OCI-LY1 (cell line): ENCODE measurements around the gene CCR4.
"Not testable (repeated sequence)": the region's sequence is repeated elsewhere in the genome, so short reads cannot be mapped to it uniquely, and the experiment has no call there.

ENCODE experiments used
- H2AFZ ChIP-seq: fragments of 200-600 bp; sonication (generic), shearing (Covaris generic); 2 replicates; pipeline ENCODE4 v1.6.0; 2014; ENCODE audit warnings: antibody characterized with exemption, mild to moderate bottlenecking, low read length
- H3F3A ChIP-seq: fragments of 200-600 bp; sonication (generic), shearing (Covaris generic); 2 replicates; pipeline ENCODE4 v1.6.0; 2014; ENCODE audit warnings: mild to moderate bottlenecking, antibody characterized with exemption, low read length, moderate library complexity; ENCODE audit not compliant: insufficient read depth
- H3K27ac ChIP-seq: fragments of 200-600 bp; sonication (generic); 2 replicates; pipeline ENCODE4 v1.5.1; 2014; ENCODE audit warnings: low read length, mixed run types, mild to moderate bottlenecking, low read depth; ENCODE audit not compliant: poor library complexity, severe bottlenecking
- H3K27me3 ChIP-seq: fragments of 200-600 bp; sonication (generic); 2 replicates; pipeline ENCODE4 v1.6.0; 2014; ENCODE audit warnings: antibody characterized with exemption, mild to moderate bottlenecking, low read length, moderate library complexity; ENCODE audit not compliant: insufficient read depth
- H3K36me3 ChIP-seq: fragments of 200-600 bp; sonication (generic); 2 replicates; pipeline ENCODE4 v1.6.1; 2014; ENCODE audit warnings: mild to moderate bottlenecking, antibody characterized with exemption, low read length, moderate library complexity, mixed read lengths; ENCODE audit not compliant: insufficient read depth
- H3K4me1 ChIP-seq: fragments of 200-600 bp; sonication (generic); 2 replicates; pipeline ENCODE4 v1.5.1; 2014; ENCODE audit warnings: mild to moderate bottlenecking, low read length, moderate library complexity; ENCODE audit not compliant: insufficient read depth, severe bottlenecking
- H3K4me2 ChIP-seq: fragments of 200-600 bp; sonication (generic), shearing (Covaris generic); 2 replicates; pipeline ENCODE4 v1.6.1; 2014; ENCODE audit warnings: low read length
- H3K4me3 ChIP-seq: fragments of 200-600 bp; sonication (generic); 2 replicates; pipeline ENCODE4 v1.5.1; 2014; ENCODE audit warnings: low read length, low read depth, mild to moderate bottlenecking, mixed read lengths; ENCODE audit not compliant: poor library complexity, severe bottlenecking
- H3K79me2 ChIP-seq: fragments of 200-600 bp; shearing (Covaris generic); 2 replicates; pipeline ENCODE4 v1.6.1; 2016; ENCODE audit warnings: mixed run types, low read length, mixed read lengths; ENCODE audit not compliant: insufficient read depth
- H3K9ac ChIP-seq: fragments of 200-600 bp; sonication (generic), shearing (Covaris generic); 2 replicates; pipeline ENCODE4 v1.6.1; 2014; ENCODE audit warnings: mild to moderate bottlenecking, low read length, mixed read lengths
- H3K9me2 ChIP-seq: fragments of 200-600 bp; sonication (generic), shearing (Covaris generic); 2 replicates; pipeline ENCODE4 v1.6.1; 2014; ENCODE audit warnings: low read depth, mild to moderate bottlenecking, low read length, mixed read lengths
- H3K9me3 ChIP-seq: fragments of 200-600 bp; shearing (Covaris generic); 2 replicates; pipeline ENCODE4 v1.6.1; 2014; ENCODE audit warnings: low read length, mixed read lengths
- H4K20me1 ChIP-seq: fragments of 200-600 bp; sonication (generic), shearing (Covaris generic); 2 replicates; pipeline ENCODE4 v1.6.0; 2016; ENCODE audit warnings: mild to moderate bottlenecking, low read length; ENCODE audit not compliant: insufficient read depth
- CTCF ChIP-seq: fragments of 200-600 bp; sonication (generic), shearing (Covaris generic); IDR thresholded peaks from 2 replicates; pipeline ENCODE4 v1.5.1; 2017; ENCODE audit warnings: mild to moderate bottlenecking, antibody characterized with exemption, low read length, moderate library complexity, mixed read lengths
- EZH2 ChIP-seq: fragments of 200-600 bp; sonication (generic), shearing (Covaris generic); IDR thresholded peaks from 2 replicates; pipeline ENCODE4 v1.8.0; 2017; ENCODE audit warnings: borderline replicate concordance, mixed run types, mild to moderate bottlenecking, antibody characterized with exemption, low read length, moderate library complexity, mixed read lengths

Gene CCR4

DNA sequence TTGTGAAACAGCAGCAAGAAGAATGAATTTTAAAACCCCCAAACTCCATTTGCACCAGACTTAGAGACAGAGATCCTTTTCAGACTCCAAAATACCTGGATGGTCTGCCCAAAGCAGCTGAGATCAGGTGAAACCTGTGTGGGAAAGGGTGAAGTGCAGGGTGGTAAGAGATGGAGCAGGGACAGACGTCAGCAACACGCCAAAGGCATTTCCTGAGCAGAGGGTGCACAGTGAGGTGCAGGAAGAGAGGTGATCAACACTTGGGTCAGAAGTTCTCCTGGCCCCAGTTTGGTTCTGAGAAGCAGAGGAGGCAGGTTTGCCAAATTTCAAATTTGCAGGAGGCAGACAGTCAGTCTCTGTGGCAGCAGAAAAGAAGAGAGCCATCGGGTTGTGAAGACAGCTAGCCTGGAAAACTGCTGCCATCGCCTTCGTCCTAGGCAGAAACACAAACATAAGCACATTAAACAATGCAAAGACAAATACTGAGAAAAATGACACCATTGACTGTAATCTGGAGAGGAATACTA is 9.8 kb downstream of the CCR4 start:
- H3F3A ChIP-seq: no peaks in the 10 kb centered on the region
- no peak overlapping the region for H3K27ac ChIP-seq

GRCh38 chr3:32963871-32964270 is 12.4 kb downstream of the CCR4 start:
- Histone ChIP-seq H3K9me2 (no peaks in the 10 kb centered on the region), H3K9me3 (no peaks in the 10 kb centered on the region), H3K4me2 (no peak overlapping the region), H3K36me3 (no peaks in the 10 kb centered on the region), H4K20me1 (no peaks in the 10 kb centered on the region), H3K9ac (no peak overlapping the region), H3K27me3 (no peaks in the 10 kb centered on the region), H3K4me1 (no peaks in the 10 kb centered on the region), H3K27ac (no peak overlapping the region), H3K4me3 (no peak overlapping the region), H3K79me2 (no peaks in the 10 kb centered on the region), H3F3A (no peaks in the 10 kb centered on the region), H2AFZ (no peak overlapping the region)
- TF ChIP-seq EZH2: no peak
- no peak for TF ChIP-seq CTCF

More for the DNA sequence above, 9.8 kb downstream of the CCR4 start:
- Histone ChIP-seq H4K20me1 (no peaks in the 10 kb centered on the region), H3K4me3 (no peak overlapping the region), H3K4me2 (no peak overlapping the region), H3K4me1 (no peaks in the 10 kb centered on the region), H3K9me2 (no peaks in the 10 kb centered on the region), H2AFZ (no peak overlapping the region), H3K27me3 (no peaks in the 10 kb centered on the region), H3K9me3 (no peaks in the 10 kb centered on the region), H3K36me3 (no peaks in the 10 kb centered on the region), H3K9ac (no peak overlapping the region), H3K79me2 (no peaks in the 10 kb centered on the region)
- no peak for TF ChIP-seq EZH2
- TF ChIP-seq CTCF: no peak

DNA sequence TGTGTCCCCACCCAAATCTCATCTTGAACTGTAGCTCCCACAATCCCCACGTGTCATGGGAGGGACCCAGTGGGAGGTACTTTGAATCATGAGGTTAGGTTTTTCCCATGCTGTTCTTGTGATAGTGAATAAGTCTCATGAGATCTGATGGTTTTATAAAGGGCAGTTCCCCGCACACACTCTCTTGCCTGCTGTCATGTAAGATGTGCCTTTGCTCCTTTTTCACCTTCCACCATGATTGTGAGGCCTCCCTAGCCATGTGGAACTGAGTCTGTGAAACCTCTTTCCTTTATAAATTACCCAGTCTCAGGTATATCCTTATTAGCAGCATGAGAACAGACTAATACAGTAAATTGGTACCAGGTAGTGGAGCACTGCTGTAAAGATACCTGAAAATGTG is 13.3 kb downstream of the CCR4 start:
- H4K20me1 ChIP-seq, H3K27ac ChIP-seq, H3K4me2 ChIP-seq, H3K4me3 ChIP-seq, H3K27me3 ChIP-seq, H3K36me3 ChIP-seq, H3F3A ChIP-seq, H3K9ac ChIP-seq, H3K4me1 ChIP-seq, H3K9me2 ChIP-seq, H2AFZ ChIP-seq, H3K9me3 ChIP-seq, H3K79me2 ChIP-seq: not testable (repeated sequence)

DNA sequence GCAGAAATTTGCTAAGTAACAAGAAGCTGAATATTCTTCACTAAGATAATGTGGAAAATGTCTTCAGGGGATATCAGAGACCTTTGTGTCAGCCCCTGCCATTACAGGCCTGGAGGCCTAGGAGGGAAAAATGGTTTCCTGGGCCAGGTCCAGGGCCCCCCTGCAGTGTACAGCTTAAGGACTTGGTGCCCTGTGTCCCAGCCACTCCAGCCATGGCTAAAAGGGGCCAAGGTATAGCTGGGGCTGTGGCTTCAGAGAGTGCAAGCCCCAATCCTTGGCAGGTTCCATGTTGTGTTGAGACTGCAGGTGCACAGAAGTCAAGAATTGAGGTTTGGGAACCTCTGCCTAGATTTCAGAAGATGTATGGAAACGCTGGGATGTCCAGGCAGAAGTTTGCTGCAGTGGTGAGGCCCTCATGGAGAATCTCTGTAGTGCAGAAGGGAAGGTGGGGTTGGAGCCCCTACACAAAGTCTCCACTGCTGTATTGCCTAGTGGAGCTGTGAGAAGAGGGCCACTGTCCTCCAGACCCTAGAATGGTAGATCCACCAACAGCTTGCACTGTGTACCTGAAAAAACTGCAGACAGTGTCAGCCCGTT is 14.3 kb downstream of the CCR4 start:
- not testable (repeated sequence) for H3K9me3 ChIP-seq, H3K4me2 ChIP-seq, H3K9ac ChIP-seq, H3K27me3 ChIP-seq, H3K27ac ChIP-seq, H4K20me1 ChIP-seq, H3K4me3 ChIP-seq, H3K4me1 ChIP-seq, H3K9me2 ChIP-seq, H3K36me3 ChIP-seq, H3K79me2 ChIP-seq, H3F3A ChIP-seq, H2AFZ ChIP-seq

- not testable (repeated sequence) for H3K79me2 ChIP-seq, H3K36me3 ChIP-seq, H3K4me1 ChIP-seq, H3K9ac ChIP-seq, H3K4me3 ChIP-seq, H4K20me1 ChIP-seq, H3K27me3 ChIP-seq, H2AFZ ChIP-seq, H3K9me3 ChIP-seq, H3K4me2 ChIP-seq, H3F3A ChIP-seq, H3K27ac ChIP-seq, H3K9me2 ChIP-seq
These were observed 15.2 kb downstream of the CCR4 start for GRCh38 chr3:32966627-32967026.
